H1 (cell line): Measurements from ENCODE around the gene R3HCC1L. TPM values are rescaled to one million over a fixed set of nuclear protein-coding genes. Genes with fewer than 3 reads are reported as not detected.

Experiments
- BCL11A ChIP-seq, 2 experiments: IDR thresholded peaks; one replicate each; pipeline ENCODE4 v1.6.1; 2011; ENCODE audit warnings: low read depth in 2 of 2, low read length in 2 of 2, mild to moderate bottlenecking in 2 of 2
- CEBPB ChIP-seq: IDR thresholded peaks from 2 replicates; pipeline ENCODE4 v1.6.1; 2012; ENCODE audit warnings: low read depth, low read length
- CHD7 ChIP-seq: fragments of 300-600 bp; sonication (generic); IDR thresholded peaks from 2 replicates; pipeline ENCODE4 v1.7.1; 2012; ENCODE audit warnings: low read length, moderate library complexity, mild to moderate bottlenecking, inconsistent platforms; ENCODE audit not compliant: insufficient replicate concordance
- CTCF ChIP-seq, 3 experiments: IDR thresholded peaks; 1 replicate in 2 of 3; 2 replicates in 1 of 3; pipeline versions ENCODE4 v1.5.1 to v1.6.1; 2011; ENCODE audit warnings: low read length in 3 of 3, mild to moderate bottlenecking in 3 of 3, inconsistent platforms in 2 of 3, low read depth in 1 of 3, moderate library complexity in 1 of 3; ENCODE audit not compliant: insufficient read depth in 1 of 3; ENCODE audit errors: control extremely low read depth in 1 of 3
- RAD21 ChIP-seq, 2 experiments: IDR thresholded peaks in 1 of 2; conservative IDR thresholded peaks in 1 of 2; 2 replicates each; pipeline ENCODE4 v1.6.1; 2011; ENCODE audit warnings: low read depth in 2 of 2, low read length in 2 of 2, improper control_type of control experiment in 1 of 2, inconsistent platforms in 1 of 2, mild to moderate bottlenecking in 1 of 2, moderate library complexity in 1 of 2
- SP2 ChIP-seq: IDR thresholded peaks from 2 replicates; pipeline ENCODE4 v1.6.1; 2012; ENCODE audit warnings: mild to moderate bottlenecking, low read length, inconsistent platforms
- polyA plus RNA-seq, 7 experiments: library from polyadenylated mRNA; depleted of rRNA in 3 of 7; stranded (reverse) in 5 of 7; unstranded in 2 of 7; fragments of >200 nt in 5 of 7; fragments of 200-250 nt in 2 of 7; gene quantifications; 1 replicate in 5 of 7; 2 replicates in 1 of 7; 4 replicates in 1 of 7; pipeline versions ENCODE4 v1.2.1 to v1.2.3, GENCODE V29; 2011 to 2013; ENCODE audit warnings: missing spikeins in 2 of 7, mixed read lengths in 2 of 7
- total RNA-seq: library from RNA; stranded (reverse); fragmentation: NEBNext Ultra II Directional; extraction: Animal tissue kit (Norgen Biotek cat#: 25700); gene quantifications from 2 replicates; pipeline ENCODE4 v1.2.1, GENCODE V29; 2021

Gene R3HCC1L
- total and polyA plus RNA-seq, 2 of the 8 experiments (the other 6 are each of a cell fraction or from before 2014, with no cell fraction given) = 6.9 to 13.9 TPM

GRCh38 chr10:98173260-98173659, 38.8 kb downstream of the R3HCC1L start (continued):
- TF ChIP-seq CHD7 = no peak
- no peak for TF ChIP-seq BCL11A (IDR thresholded peaks at IDR 0.05; ENCODE audit: low read depth in 2 of 2, low read length in 2 of 2)
- no peak for TF ChIP-seq CTCF (IDR thresholded peaks at IDR 0.05; ENCODE audit: control extremely low read depth in 1 of 3, insufficient read depth in 1 of 3, low read depth in 1 of 3, low read length in 3 of 3)
- no peak for TF ChIP-seq CEBPB
- TF ChIP-seq RAD21 (IDR thresholded peaks at IDR 0.05 in 1 of 2, conservative IDR thresholded peaks at IDR 0.05 in 1 of 2; ENCODE audit: low read depth in 2 of 2, low read length in 2 of 2) = no peak
- no peak for TF ChIP-seq SP2
